ENCODE data around the gene LRPPRC. TPM values are rescaled to one million over a fixed set of nuclear protein-coding genes. Genes with fewer than 3 reads are reported as not detected.

The LRPPRC gene
- total RNA-seq, 1 experiment from 2014 or later, result 253 TPM

GRCh38 chr2:43841949-43842865 is 153.6 kb downstream of the LRPPRC start:
- ChIA-PET POLR2A (no interaction called here), CTCF (interaction anchor here (2.3 kb wide), 1 partner anchor 36 kb away, joined by 5 read pairs; no protein-coding TSS in a partner anchor)
- no peaks in the 10 kb centered on the region for H3K27me3 Mint-ChIP-seq (ENCODE audit: low read depth)

More at GRCh38 chr2:43841949-43842865, 153.6 kb downstream of the LRPPRC start:
- DNase-seq (ENCODE audit: low spot score) (no peak), ATAC-seq (no peak)
- H3K27ac Mint-ChIP-seq, result no peak overlapping the region
- H3K4me3 Mint-ChIP-seq, result no peak overlapping the region
- no peaks in the 10 kb centered on the region for H3K9me3 Mint-ChIP-seq
- H3K36me3 Mint-ChIP-seq, result no peaks in the 10 kb centered on the region
- H3K4me1 Mint-ChIP-seq, result peaks cover 8% of the 10 kb centered on the region
- TF ChIP-seq E2F1 (CRISPR knock-in tag; IDR thresholded peaks at IDR 0.05), result no peak
- TF ChIP-seq ELF4 (CRISPR knock-in tag; IDR thresholded peaks at IDR 0.05; ENCODE audit: low read depth), result no peak
- no peak for TF ChIP-seq TCF7 (CRISPR knock-in tag; IDR thresholded peaks at IDR 0.05; ENCODE audit: low read depth)
- TF ChIP-seq AFF4 (CRISPR knock-in tag; IDR thresholded peaks at IDR 0.05; ENCODE audit: borderline replicate concordance), result no peak
- TF ChIP-seq RELA (CRISPR knock-in tag; IDR thresholded peaks at IDR 0.05; ENCODE audit: borderline replicate concordance), result no peak
- TF ChIP-seq ZNF671 (CRISPR knock-in tag; IDR thresholded peaks at IDR 0.05), result no peak
- TF ChIP-seq ATF6 (CRISPR knock-in tag; IDR thresholded peaks at IDR 0.05), result no peak
- TF ChIP-seq ZBTB43 (CRISPR knock-in tag; IDR thresholded peaks at IDR 0.05), result no peak
- TF ChIP-seq SMAD3 (CRISPR knock-in tag; IDR thresholded peaks at IDR 0.05; ENCODE audit: borderline replicate concordance), result no peak
- TF ChIP-seq NFATC4 (CRISPR knock-in tag; IDR thresholded peaks at IDR 0.05), result no peak
